Mesenchymal stem cell (in vitro differentiated cells and primary cell): ENCODE data around the gene UIMC1.

ENCODE experiments used
- DNase-seq: peaks from one replicate; pipeline ENCODE4 v3.0.0-alpha.2; 2013
- H2AFZ ChIP-seq: one replicate; pipeline ENCODE4 v1.6.1; 2013; ENCODE audit warnings: low read depth, mild to moderate bottlenecking, control low read depth, inconsistent platforms, low read length, moderate library complexity
- H2AK5ac ChIP-seq: 2 replicates; pipeline ENCODE4 v1.6.1; 2013; ENCODE audit warnings: low read length, moderate library complexity, mild to moderate bottlenecking, inconsistent platforms; ENCODE audit not compliant: severe bottlenecking
- H2BK120ac ChIP-seq: one replicate; pipeline ENCODE4 v1.6.1; 2013; ENCODE audit warnings: low read depth, mild to moderate bottlenecking, inconsistent platforms, low read length, moderate library complexity
- H2BK12ac ChIP-seq, 2 experiments: one replicate each; pipeline ENCODE4 v1.6.1; 2013; ENCODE audit warnings: inconsistent platforms in 2 of 2, low read length in 2 of 2, mild to moderate bottlenecking in 2 of 2, moderate library complexity in 2 of 2, control low read depth in 1 of 2
- H2BK15ac ChIP-seq: one replicate; pipeline ENCODE4 v1.6.1; 2013; ENCODE audit warnings: mild to moderate bottlenecking, low read depth, inconsistent platforms; ENCODE audit not compliant: poor library complexity, severe bottlenecking
- H2BK5ac ChIP-seq: 2 replicates; pipeline ENCODE4 v1.6.1; 2013; ENCODE audit warnings: low read depth, mild to moderate bottlenecking, low read length, control low read depth, inconsistent platforms; ENCODE audit not compliant: poor library complexity, severe bottlenecking
- H3K14ac ChIP-seq, 2 experiments: one replicate each; pipeline ENCODE4 v1.6.1; 2013; ENCODE audit warnings: inconsistent platforms in 2 of 2, low read length in 2 of 2, control low read depth in 1 of 2, mild to moderate bottlenecking in 1 of 2, moderate library complexity in 1 of 2
- H3K18ac ChIP-seq, 2 experiments: one replicate each; pipeline ENCODE4 v1.6.1; 2013; ENCODE audit warnings: inconsistent platforms in 2 of 2, low read length in 2 of 2, control low read depth in 1 of 2, low read depth in 1 of 2, mild to moderate bottlenecking in 1 of 2
- H3K23ac ChIP-seq, 2 experiments: one replicate each; pipeline ENCODE4 v1.6.1; 2013; ENCODE audit warnings: inconsistent platforms in 2 of 2, low read length in 2 of 2, mild to moderate bottlenecking in 2 of 2, moderate library complexity in 2 of 2, control low read depth in 1 of 2
- H3K27ac ChIP-seq: 2 replicates; pipeline ENCODE4 v1.5.1; 2013; ENCODE audit warnings: mild to moderate bottlenecking, moderate library complexity, low read length, control low read depth, inconsistent platforms; ENCODE audit not compliant: poor library complexity, severe bottlenecking
- H3K27me3 ChIP-seq, 2 experiments: 2 replicates each; pipeline versions ENCODE4 v1.6.1 to v1.7.0; 2013; ENCODE audit warnings: low read length in 2 of 2, mild to moderate bottlenecking in 2 of 2, moderate library complexity in 2 of 2, control low read depth in 1 of 2, inconsistent platforms in 1 of 2; ENCODE audit not compliant: control insufficient read depth in 1 of 2, insufficient read depth in 1 of 2
- H3K36me3 ChIP-seq, 2 experiments: 2 replicates each; pipeline versions ENCODE4 v1.6.1 to v1.7.0; 2013; ENCODE audit warnings: low read length in 2 of 2, control low read depth in 1 of 2, inconsistent platforms in 1 of 2, low read depth in 1 of 2, mild to moderate bottlenecking in 1 of 2; ENCODE audit not compliant: insufficient read depth in 2 of 2, control insufficient read depth in 1 of 2
- H3K4ac ChIP-seq, 2 experiments: one replicate each; pipeline ENCODE4 v1.6.1; 2013; ENCODE audit warnings: inconsistent platforms in 2 of 2, low read length in 2 of 2, mild to moderate bottlenecking in 2 of 2, moderate library complexity in 2 of 2, control low read depth in 1 of 2, low read depth in 1 of 2
- H3K4me1 ChIP-seq: 2 replicates; pipeline ENCODE4 v1.6.1; 2013; ENCODE audit warnings: low read depth, low read length, control low read depth; ENCODE audit not compliant: control insufficient read depth, insufficient read depth
- H3K4me2 ChIP-seq: 2 replicates; pipeline ENCODE4 v1.6.1; 2013; ENCODE audit warnings: low read length, mild to moderate bottlenecking, inconsistent platforms; ENCODE audit not compliant: poor library complexity, severe bottlenecking
- H3K4me3 ChIP-seq, 2 experiments: 2 replicates each; pipeline versions ENCODE4 v1.5.1 to v1.7.0; 2013; ENCODE audit warnings: low read length in 2 of 2, mild to moderate bottlenecking in 2 of 2, control low read depth in 1 of 2, low read depth in 1 of 2; ENCODE audit not compliant: insufficient read depth in 1 of 2
- H3K79me1 ChIP-seq: replicated peaks from 2 replicates; pipeline ENCODE4 v1.6.1; 2013; ENCODE audit warnings: mild to moderate bottlenecking, control low read depth, low read length, inconsistent platforms; ENCODE audit not compliant: poor library complexity, severe bottlenecking
- H3K9ac ChIP-seq: 2 replicates; pipeline ENCODE4 v1.7.0; 2013; ENCODE audit warnings: mild to moderate bottlenecking, low read length, moderate library complexity
- H3K9me3 ChIP-seq: 2 replicates; pipeline ENCODE4 v1.7.0; 2013; ENCODE audit warnings: mild to moderate bottlenecking, low read length; ENCODE audit not compliant: control insufficient read depth
- H4K8ac ChIP-seq: one replicate; pipeline ENCODE4 v1.6.1; 2013; ENCODE audit warnings: inconsistent platforms, mild to moderate bottlenecking, low read length, moderate library complexity
- H4K91ac ChIP-seq: one replicate; pipeline ENCODE4 v1.6.1; 2013; ENCODE audit warnings: mild to moderate bottlenecking, low read length, inconsistent platforms
- WGBS: methylation state at CpG from one replicate; pipeline ENCODE4 v1.1.7; 2013; ENCODE audit warnings: mixed read lengths; 5-methylcytosine and 5-hydroxymethylcytosine counted together

The UIMC1 gene

DNA sequence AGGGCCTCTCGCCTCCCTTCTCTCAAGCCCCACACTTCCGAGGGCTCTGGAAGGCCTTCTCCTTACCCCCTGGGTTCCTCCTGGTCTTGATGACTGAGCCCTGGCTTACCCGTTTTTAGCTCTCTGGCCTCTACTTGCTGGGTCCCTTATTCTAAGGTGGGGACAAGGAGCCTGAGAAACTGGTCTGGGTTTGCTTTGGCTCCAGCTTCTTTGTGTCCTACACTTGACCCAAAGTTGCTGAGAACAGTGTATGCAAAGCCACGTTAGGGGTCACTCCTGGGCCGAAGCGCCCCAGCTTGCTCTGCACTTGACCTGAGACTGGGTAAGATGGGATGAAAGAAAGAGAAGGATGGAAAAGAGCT is 16.7 kb upstream of the UIMC1 start:
- H3K4ac ChIP-seq: peak overlapping the region; percentile 24 to 98
- peak overlapping the region in 1 of 2 experiments; percentile 14 for H2BK12ac ChIP-seq
- no peak overlapping the region for H3K27ac ChIP-seq
- peak overlapping the region; percentile 57 for H4K8ac ChIP-seq
- peaks cover 7 to 12% of the 10 kb centered on the region in 2 experiments for H3K36me3 ChIP-seq
- H3K79me1 ChIP-seq: peaks cover 6% of the 10 kb centered on the region
- no peak overlapping the region for H2BK5ac ChIP-seq
- peak overlapping the region; percentile 100 for H2AFZ ChIP-seq
- H2BK120ac ChIP-seq: no peak overlapping the region
- whole genome bisulfite sequencing: 26% methylated on average over 6 of the region's 6 CpGs
- peak overlapping the region; percentile 85 to 90 for H3K4me3 ChIP-seq
- H3K27me3 ChIP-seq: no peaks in the 10 kb centered on the region
- H3K23ac ChIP-seq: no peak overlapping the region
- DNase-seq: peak; percentile 38
- H3K4me1 ChIP-seq: peaks cover 8% of the 10 kb centered on the region
- peak overlapping the region; percentile 93 for H3K4me2 ChIP-seq
- H3K9ac ChIP-seq: peak overlapping the region; percentile 94
- no peaks in the 10 kb centered on the region for H3K9me3 ChIP-seq
- H3K18ac ChIP-seq: peak overlapping the region in 1 of 2 experiments; percentile 87
- H4K91ac ChIP-seq: no peak overlapping the region
- peak overlapping the region; percentile 44 for H2BK15ac ChIP-seq
- no peak overlapping the region for H2AK5ac ChIP-seq
- H3K14ac ChIP-seq: peak overlapping the region in 1 of 2 experiments; percentile 89

DNA sequence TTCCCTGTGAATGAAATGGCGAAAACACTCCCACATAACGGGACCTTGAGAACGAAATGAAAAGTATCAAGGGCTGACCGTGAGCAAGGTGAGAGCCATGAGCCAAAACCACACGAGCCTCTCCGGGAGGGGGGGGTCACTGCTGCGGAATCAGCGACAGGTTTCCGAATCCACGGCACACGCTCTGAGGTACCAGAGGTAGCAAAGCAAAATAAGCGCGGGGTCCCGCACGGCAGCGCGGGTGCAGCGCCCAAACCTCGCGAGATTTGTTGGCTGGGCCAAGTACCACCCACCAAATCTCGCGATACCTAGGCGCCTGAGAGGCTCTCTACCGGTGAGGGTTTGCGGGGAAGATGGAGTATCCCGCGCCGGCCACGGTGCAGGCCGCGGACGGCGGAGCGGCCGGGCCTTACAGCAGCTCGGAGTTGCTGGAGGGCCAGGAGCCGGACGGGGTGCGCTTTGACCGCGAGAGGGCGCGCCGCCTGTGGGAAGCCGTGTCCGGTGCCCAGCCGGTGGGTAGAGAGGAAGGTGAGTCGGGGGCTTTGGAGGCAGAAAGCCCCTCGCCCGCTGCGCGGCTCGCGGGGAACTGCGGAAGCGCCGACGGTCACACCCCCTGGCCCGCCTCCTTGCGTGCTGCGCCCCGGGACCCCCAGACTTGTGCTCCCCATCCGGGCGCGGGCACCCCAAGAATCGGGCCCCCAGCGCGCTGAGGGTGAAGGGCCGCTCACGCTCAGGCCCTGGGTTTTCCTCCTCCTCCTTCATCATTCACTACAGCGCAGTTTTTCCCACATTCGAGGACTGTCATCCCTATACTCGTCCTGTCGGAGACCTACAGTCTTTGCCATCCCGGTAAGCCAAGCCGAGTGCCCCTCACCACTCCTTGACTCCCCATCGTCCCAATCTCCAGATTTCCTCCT is 16.1 kb upstream of the UIMC1 start, which contains the start of gene ZNF346:
ZNF346 (plus strand) TSS at position 311 of the 917 bp plus-strand sequence; CDS start at position 354, 43 bp downstream.
- peak within 1 kb of the TSS; percentile 72 for H4K91ac ChIP-seq
- H3K27ac ChIP-seq: no peak within 1 kb of the TSS
- H3K18ac ChIP-seq: peak within 1 kb of the TSS; percentile 87 to 98
- H3K4ac ChIP-seq: peak within 1 kb of the TSS; percentile 30 to 98
- H3K27me3 ChIP-seq: no peaks in the 10 kb centered on the region
- peak within 1 kb of the TSS; percentile 14 to 42 for H2BK12ac ChIP-seq
- peak within 1 kb of the TSS in 1 of 2 experiments; percentile 89 for H3K14ac ChIP-seq
- 2% methylated on average over 69 of the region's 77 CpGs for WGBS
- DNase-seq: peak; percentile 94
- H2AFZ ChIP-seq: peak within 1 kb of the TSS; percentile 100
- peak within 1 kb of the TSS; percentile 93 for H3K4me2 ChIP-seq
- H2AK5ac ChIP-seq: no peak within 1 kb of the TSS
- no peak within 1 kb of the TSS for H2BK120ac ChIP-seq
- peak within 1 kb of the TSS in 1 of 2 experiments; percentile 87 for H3K23ac ChIP-seq
- peaks cover 7 to 12% of the 10 kb centered on the region in 2 experiments for H3K36me3 ChIP-seq
- H3K79me1 ChIP-seq: peaks cover 6% of the 10 kb centered on the region
- H4K8ac ChIP-seq: peak within 1 kb of the TSS; percentile 98
- no peak within 1 kb of the TSS for H2BK5ac ChIP-seq
- peak within 1 kb of the TSS; percentile 44 for H2BK15ac ChIP-seq
- H3K9ac ChIP-seq: peak within 1 kb of the TSS; percentile 94
- peak within 1 kb of the TSS; percentile 85 to 90 for H3K4me3 ChIP-seq
- no peaks in the 10 kb centered on the region for H3K9me3 ChIP-seq
- peaks cover 8% of the 10 kb centered on the region for H3K4me1 ChIP-seq

GRCh38 chr5:177020033-177020432 is 13.5 kb upstream of the UIMC1 start:
- H3K27ac ChIP-seq: no peak overlapping the region
- H2BK120ac ChIP-seq: no peak overlapping the region
- WGBS: 96% methylated on average over 2 of the region's 2 CpGs
- no peak overlapping the region for H2BK15ac ChIP-seq
- H2AFZ ChIP-seq: no peak overlapping the region
- H3K18ac ChIP-seq: no peak overlapping the region
- no peak overlapping the region for H3K9ac ChIP-seq
- no peak overlapping the region for H4K91ac ChIP-seq
- no peak overlapping the region for H3K4ac ChIP-seq
- no peak overlapping the region for H3K14ac ChIP-seq
- no peak overlapping the region for H3K4me2 ChIP-seq
- H2AK5ac ChIP-seq: no peak overlapping the region
- H3K9me3 ChIP-seq: no peaks in the 10 kb centered on the region
- no peak for DNase-seq
- peaks cover 6% of the 10 kb centered on the region for H3K79me1 ChIP-seq
- H2BK12ac ChIP-seq: no peak overlapping the region
- peaks cover 8% of the 10 kb centered on the region for H3K4me1 ChIP-seq
- H3K4me3 ChIP-seq: no peak overlapping the region
- no peaks in the 10 kb centered on the region for H3K27me3 ChIP-seq
- no peak overlapping the region for H4K8ac ChIP-seq
- H2BK5ac ChIP-seq: no peak overlapping the region
- peaks cover 0 to 7% of the 10 kb centered on the region in 2 experiments for H3K36me3 ChIP-seq
- H3K23ac ChIP-seq: no peak overlapping the region

- Histone ChIP-seq H4K8ac (no peak overlapping the region), H3K4me2 (no peak overlapping the region), H3K4me3 (no peak overlapping the region), H3K9ac (no peak overlapping the region), H3K27me3 (no peaks in the 10 kb centered on the region), H2BK15ac (no peak overlapping the region), H4K91ac (no peak overlapping the region), H3K23ac (peak overlapping the region in 1 of 2 experiments; percentile 43), H3K79me1 (peaks cover 6% of the 10 kb centered on the region), H2AK5ac (no peak overlapping the region), H3K4ac (no peak overlapping the region), H3K18ac (no peak overlapping the region), H2BK120ac (no peak overlapping the region), H3K27ac (no peak overlapping the region), H2BK5ac (no peak overlapping the region), H2AFZ (no peak overlapping the region), H2BK12ac (no peak overlapping the region), H3K36me3 (no peaks in the 10 kb centered on the region), H3K14ac (no peak overlapping the region), H3K4me1 (peaks cover 5% of the 10 kb centered on the region), H3K9me3 (no peaks in the 10 kb centered on the region)
- 74% methylated on average over 2 of the region's 2 CpGs for WGBS
- no peak for DNase-seq
These were observed 11.8 kb upstream of the UIMC1 start for GRCh38 chr5:177018341-177018740.
